H1 (cell line): ENCODE data around the gene CNBD2. TPM values are rescaled to one million over a fixed set of nuclear protein-coding genes. Genes with fewer than 3 reads are reported as not detected.

Source experiments
- BCL11A ChIP-seq, 2 experiments: IDR thresholded peaks; one replicate each; pipeline ENCODE4 v1.6.1; 2011; ENCODE audit warnings: low read depth in 2 of 2, low read length in 2 of 2, mild to moderate bottlenecking in 2 of 2
- CEBPB ChIP-seq: IDR thresholded peaks from 2 replicates; pipeline ENCODE4 v1.6.1; 2012; ENCODE audit warnings: low read depth, low read length
- JUN ChIP-seq: IDR thresholded peaks from 2 replicates; pipeline ENCODE4 v1.6.1; 2011; ENCODE audit warnings: low read depth, mild to moderate bottlenecking, improper control_type of control experiment, low read length
- polyA plus RNA-seq, 7 experiments: library from polyadenylated mRNA; depleted of rRNA in 3 of 7; stranded (reverse) in 5 of 7; unstranded in 2 of 7; fragments of >200 nt in 5 of 7; fragments of 200-250 nt in 2 of 7; gene quantifications; 1 replicate in 5 of 7; 2 replicates in 1 of 7; 4 replicates in 1 of 7; pipeline versions ENCODE4 v1.2.1 to v1.2.3, GENCODE V29; 2011 to 2013; ENCODE audit warnings: missing spikeins in 2 of 7, mixed read lengths in 2 of 7
- total RNA-seq: library from RNA; stranded (reverse); fragmentation: NEBNext Ultra II Directional; extraction: Animal tissue kit (Norgen Biotek cat#: 25700); gene quantifications from 2 replicates; pipeline ENCODE4 v1.2.1, GENCODE V29; 2021

Gene CNBD2
- total and polyA plus RNA-seq, 2 of the 8 experiments (the other 6 are each of a cell fraction or from before 2014, with no cell fraction given), result 2.6 to 4.5 TPM

DNA sequence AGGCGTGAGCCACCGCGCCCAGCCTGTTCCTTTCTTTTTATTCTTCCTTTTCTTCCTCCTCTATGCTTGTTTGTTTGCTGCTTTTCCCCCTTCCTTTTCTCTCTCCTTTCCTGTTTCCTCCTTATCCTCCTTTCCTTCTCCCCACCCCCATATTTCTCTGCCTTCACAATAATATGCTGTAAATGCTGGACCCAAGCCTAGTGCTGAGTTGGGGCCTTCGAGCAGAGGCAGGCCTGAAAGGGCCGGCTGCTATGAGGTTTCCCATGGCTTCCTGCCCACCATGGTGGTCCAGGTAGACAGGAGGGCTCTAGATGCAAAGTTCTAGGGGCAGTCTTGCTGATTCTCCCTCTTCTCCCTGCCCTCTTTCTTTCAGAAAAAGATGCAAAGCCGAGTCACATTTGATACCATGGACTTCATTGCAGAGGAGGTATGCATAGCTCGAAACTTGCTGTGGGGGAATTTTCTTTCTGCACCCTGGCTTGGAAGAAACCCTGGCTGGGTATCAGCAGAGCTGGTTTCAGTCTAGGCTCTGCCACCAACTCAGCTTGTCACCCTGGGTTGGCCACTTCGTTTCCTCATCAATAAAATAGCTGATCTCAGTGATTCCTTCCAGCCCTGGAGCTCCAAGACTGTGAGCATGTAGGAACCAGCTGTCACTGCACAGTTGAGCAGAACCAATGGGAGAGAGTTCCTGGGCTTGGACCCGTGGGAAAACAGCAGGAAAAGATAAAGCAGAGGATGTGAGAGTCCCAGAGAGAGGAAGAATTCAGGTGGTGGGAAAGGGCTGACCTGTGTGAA, 7.4 kb downstream of the CNBD2 start (continued):
- TF ChIP-seq CEBPB, result no peak
- no peak for TF ChIP-seq BCL11A (IDR thresholded peaks at IDR 0.05; ENCODE audit: low read depth in 2 of 2, low read length in 2 of 2)
- no peak for TF ChIP-seq JUN
- TF ChIP-seq, all 59 proteins: peak for 0
